T47D (cell line): ENCODE measurements around the gene BTG2.

Experiments
- DNase-seq, 2 experiments: peaks; one replicate each; pipeline versions ENCODE4 v3.0.0 to v3.0.0-alpha.2; 2011 to 2012; ENCODE audit warnings: low read depth in 1 of 2, low spot score in 1 of 2
- JUND ChIP-seq: IDR thresholded peaks from 2 replicates; pipeline ENCODE4 v1.6.1; 2012; ENCODE audit warnings: low read depth
- in situ Hi-C: cut with HindIII; loops from 2 replicates; pipeline ENCODE4 v1.10.0; 2016; ENCODE audit warnings: low sequenced_read_pairs, low pct_unique_long_range_greater_than_20kb

Gene BTG2

GRCh38 chr1:203351037-203351625 is 45.8 kb downstream of the BTG2 start, which contains the start of gene FMOD:
TSS of gene FMOD (minus strand) at chr1:203351122. CDS start at chr1:203348270, 2,852 bp downstream.
- no peak for TF ChIP-seq JUND
- peak in 1 of 2 experiments; percentile 30 for DNase-seq
- in situ Hi-C loops = no loop called here

- no peak for TF ChIP-seq JUND
- in situ Hi-C loops = no loop called here
- no peak for DNase-seq
Measured at GRCh38 chr1:203353486-203353885, 48.2 kb downstream of the BTG2 start.

GRCh38 chr1:203354246-203354645 is 48.9 kb downstream of the BTG2 start:
- TF ChIP-seq JUND = no peak
- no peak for DNase-seq
- in situ Hi-C loops = no loop called here

- DNase-seq = no peak
- in situ Hi-C loops = no loop called here
Measured at GRCh38 chr1:203359010-203359571, 53.8 kb downstream of the BTG2 start.

More at GRCh38 chr1:203359010-203359571, 53.8 kb downstream of the BTG2 start:
- no peak for TF ChIP-seq JUND
